CD4-positive, alpha-beta memory T cell (primary cell): ENCODE data around the gene PCSK4. TPM values are rescaled to one million over a fixed set of nuclear protein-coding genes. Genes with fewer than 3 reads are reported as not detected.

ENCODE experiments used
- CTCF ChIA-PET: fragments of 350-600 bp; sonication (Branson Sonifier 250); formaldehyde crosslinking; loops from one replicate; lab custom pipeline; 2021; ENCODE audit warnings: inconsistent platforms; ENCODE audit not compliant: partially characterized antibody; lab: Charles Lee
- POLR2A ChIA-PET: fragments of 350-600 bp; sonication (Branson Sonifier 250); formaldehyde crosslinking; loops from one replicate; lab custom pipeline; 2021; ENCODE audit not compliant: partially characterized antibody; lab: Charles Lee
- DNase-seq, 5 donors: peaks; one replicate each; pipeline versions ENCODE4 v3.0.0 to v3.0.0-alpha.2; 2020 to 2022; ENCODE audit warnings: mixed read lengths in 1 of 5
- H3K27ac ChIP-seq: one replicate; pipeline ENCODE4 v1.7.0; 2013; ENCODE audit warnings: low read depth, low read length
- H3K27me3 ChIP-seq: 2 replicates; pipeline ENCODE4 v1.7.0; 2013; ENCODE audit warnings: mild to moderate bottlenecking, low read length, moderate library complexity; ENCODE audit not compliant: insufficient read depth
- H3K36me3 ChIP-seq: 2 replicates; pipeline ENCODE4 v1.7.0; 2013; ENCODE audit warnings: mild to moderate bottlenecking, low read length, moderate library complexity; ENCODE audit not compliant: insufficient read depth
- H3K4me1 ChIP-seq: 2 replicates; pipeline ENCODE4 v1.7.0; 2013; ENCODE audit warnings: mild to moderate bottlenecking, low read length, moderate library complexity; ENCODE audit not compliant: insufficient read depth
- H3K4me3 ChIP-seq, 2 donors: one replicate each; pipeline ENCODE4 v1.7.0; 2013; ENCODE audit warnings: low read length in 2 of 2, mild to moderate bottlenecking in 1 of 2
- H3K9me3 ChIP-seq, 2 donors: one replicate each; pipeline ENCODE4 v1.7.0; 2013; ENCODE audit warnings: low read length in 2 of 2, control low read depth in 1 of 2; ENCODE audit not compliant: control insufficient read depth in 1 of 2
- H3K27ac Mint-ChIP-seq, 7 donors: one replicate each; pipeline ENCODE4 v1.8.0; 2020 to 2021; ENCODE audit warnings: mixed read lengths in 7 of 7, mild to moderate bottlenecking in 6 of 7, inconsistent platforms in 3 of 7, moderate library complexity in 3 of 7
- H3K27me3 Mint-ChIP-seq, 2 donors: one replicate each; pipeline ENCODE4 v1.8.0; 2020 to 2021; ENCODE audit warnings: mixed read lengths in 2 of 2
- H3K36me3 Mint-ChIP-seq, 2 donors: one replicate each; pipeline ENCODE4 v1.8.0; 2020 to 2021; ENCODE audit warnings: mixed read lengths in 2 of 2, inconsistent platforms in 1 of 2, mild to moderate bottlenecking in 1 of 2
- H3K4me1 Mint-ChIP-seq, 4 donors: one replicate each; pipeline ENCODE4 v1.8.0; 2020 to 2021; ENCODE audit warnings: mixed read lengths in 4 of 4, mild to moderate bottlenecking in 1 of 4
- H3K4me3 Mint-ChIP-seq, 8 donors: one replicate each; pipeline ENCODE4 v1.8.0; 2020 to 2021; ENCODE audit warnings: mixed read lengths in 8 of 8, mild to moderate bottlenecking in 7 of 8, moderate library complexity in 6 of 8, inconsistent platforms in 3 of 8
- H3K9me3 Mint-ChIP-seq, 8 donors: one replicate each; pipeline ENCODE4 v1.8.0; 2020 to 2021; ENCODE audit warnings: mixed read lengths in 8 of 8, mild to moderate bottlenecking in 5 of 8, inconsistent platforms in 3 of 8, moderate library complexity in 1 of 8
- intact Hi-C: fragments of 100-400 bp; cut with micrococcal nuclease; formaldehyde crosslinking; loops from one replicate; pipeline ENCODE4 v1.15.1; 2023
- polyA plus RNA-seq, 2 donors: library from polyadenylated mRNA; unstranded; fragments of 300-500 nt; fragmentation: Illumina TruSeq; gene quantifications; one replicate each; pipeline ENCODE4 v1.2.3, GENCODE V29; 2021
- total RNA-seq, 2 experiments: library from RNA; stranded (reverse); gene quantifications; one replicate each; pipeline ENCODE4 v1.2.3, GENCODE V29; 2021

Gene PCSK4
- total and polyA plus RNA-seq, 4 experiments from 2014 or later: 3.1 to 3.7 TPM; not detected in 2

DNA sequence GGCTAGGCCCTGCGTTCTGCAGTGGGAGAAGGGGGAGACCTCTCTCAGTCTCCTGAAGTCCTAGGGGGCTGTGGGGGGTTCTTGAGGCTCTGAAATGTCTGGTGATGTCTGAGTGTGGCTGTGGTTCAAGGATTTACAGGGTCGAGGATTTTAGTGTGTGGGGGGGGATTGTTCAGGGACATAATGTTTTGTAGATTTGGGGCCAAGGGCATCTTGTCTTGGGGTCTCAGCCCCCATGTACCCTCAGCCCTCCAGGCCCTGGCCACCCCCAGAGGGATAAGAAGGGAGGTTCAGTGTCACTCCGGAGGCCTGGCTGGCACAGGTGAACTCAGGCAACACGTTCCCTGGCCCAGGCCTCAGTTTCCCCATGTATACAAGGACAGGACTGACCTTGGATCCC, 42.6 kb downstream of the PCSK4 start:
- peaks cover 24 to 32% of the 10 kb centered on the region in 2 donors for H3K27me3 Mint-ChIP-seq
- no peak overlapping the region for H3K4me3 ChIP-seq
- H3K36me3 Mint-ChIP-seq: peaks cover 0 to 4% of the 10 kb centered on the region in 2 donors
- DNase-seq: no peak
- no peaks in the 10 kb centered on the region for H3K9me3 ChIP-seq
- intact Hi-C loops: no loop called here
- peak overlapping the region in 3 of 8 donors; percentile 2 to 25 (median 21) for H3K4me3 Mint-ChIP-seq
- POLR2A ChIA-PET: interaction anchor here (1.7 kb wide), 1 partner anchor 8 kb away, joined by 5 read pairs; no protein-coding TSS in a partner anchor
- peaks cover 8 to 38% (median 15%) of the 10 kb centered on the region in 4 donors for H3K4me1 Mint-ChIP-seq
- no peaks in the 10 kb centered on the region for H3K36me3 ChIP-seq
- CTCF ChIA-PET: no interaction called here
- peaks cover 0 to 3% (median 0%) of the 10 kb centered on the region in 8 donors for H3K9me3 Mint-ChIP-seq
- peak overlapping the region in 1 of 7 donors; percentile 68 for H3K27ac Mint-ChIP-seq
- H3K4me1 ChIP-seq: peaks cover 36% of the 10 kb centered on the region
- peaks cover 40% of the 10 kb centered on the region for H3K27me3 ChIP-seq
- H3K27ac ChIP-seq: no peak overlapping the region

DNA sequence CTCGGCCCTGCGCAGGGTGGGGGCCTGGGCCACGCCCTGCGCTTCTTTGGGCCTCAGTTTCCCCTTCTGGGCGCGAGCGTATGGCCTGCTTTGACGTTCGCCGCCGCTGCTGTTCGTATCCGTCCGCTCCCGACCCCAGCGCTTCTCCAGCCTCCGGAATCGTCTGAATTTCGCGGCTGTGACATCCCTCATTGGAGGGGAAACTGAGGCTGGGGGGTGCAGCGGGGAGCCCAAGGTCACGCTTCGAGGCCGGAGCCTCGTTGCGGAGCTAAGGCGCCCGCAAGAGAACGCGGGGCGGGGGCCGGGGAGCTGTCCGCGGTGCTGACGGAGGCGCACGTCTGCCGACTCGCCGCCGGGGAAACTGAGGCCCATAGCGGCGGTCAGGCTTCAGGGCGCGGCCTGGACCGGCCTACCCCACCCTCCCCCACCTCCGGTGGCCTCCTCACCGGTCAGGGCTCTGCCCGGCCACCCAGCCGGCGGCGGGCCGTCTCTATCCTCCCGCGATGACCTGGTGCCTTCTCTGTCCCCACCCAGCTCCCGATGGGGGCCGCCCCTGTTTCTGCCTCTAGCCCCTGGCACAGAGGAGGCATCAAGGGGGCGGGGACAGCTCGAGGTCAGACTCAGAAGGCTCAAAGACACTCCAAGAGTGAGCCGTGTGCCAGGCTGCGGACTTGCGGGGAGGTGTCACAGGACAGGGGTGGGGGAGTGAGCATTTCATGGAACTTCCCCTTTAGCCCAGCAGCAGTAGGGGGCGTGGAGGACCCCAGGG, 43.3 kb downstream of the PCSK4 start:
- H3K4me3 ChIP-seq: no peak overlapping the region
- H3K27me3 Mint-ChIP-seq: peaks cover 24 to 30% of the 10 kb centered on the region in 2 donors
- ChIA-PET POLR2A (interaction anchor here (0.6 to 1.7 kb wide), 2 partner anchors 9 to 203 kb away, joined by 3 to 5 read pairs; no protein-coding TSS in a partner anchor), CTCF (no interaction called here)
- peaks cover 36% of the 10 kb centered on the region for H3K4me1 ChIP-seq
- peak overlapping the region in 1 of 7 donors; percentile 68 for H3K27ac Mint-ChIP-seq
- intact Hi-C loops: no loop called here
- no peaks in the 10 kb centered on the region for H3K9me3 ChIP-seq
- peaks cover 40% of the 10 kb centered on the region for H3K27me3 ChIP-seq
- peak in 1 of 5 donors; percentile 36 for DNase-seq
- peak overlapping the region in 4 of 8 donors; percentile 23 to 58 (median 40) for H3K4me3 Mint-ChIP-seq
- H3K4me1 Mint-ChIP-seq: peaks cover 9 to 44% (median 15%) of the 10 kb centered on the region in 4 donors
- peaks cover 5% of the 10 kb centered on the region for H3K36me3 ChIP-seq
- H3K36me3 Mint-ChIP-seq: peaks cover 4 to 10% of the 10 kb centered on the region in 2 donors
- peaks cover 0 to 3% (median 0%) of the 10 kb centered on the region in 8 donors for H3K9me3 Mint-ChIP-seq
- H3K27ac ChIP-seq: no peak overlapping the region

DNA sequence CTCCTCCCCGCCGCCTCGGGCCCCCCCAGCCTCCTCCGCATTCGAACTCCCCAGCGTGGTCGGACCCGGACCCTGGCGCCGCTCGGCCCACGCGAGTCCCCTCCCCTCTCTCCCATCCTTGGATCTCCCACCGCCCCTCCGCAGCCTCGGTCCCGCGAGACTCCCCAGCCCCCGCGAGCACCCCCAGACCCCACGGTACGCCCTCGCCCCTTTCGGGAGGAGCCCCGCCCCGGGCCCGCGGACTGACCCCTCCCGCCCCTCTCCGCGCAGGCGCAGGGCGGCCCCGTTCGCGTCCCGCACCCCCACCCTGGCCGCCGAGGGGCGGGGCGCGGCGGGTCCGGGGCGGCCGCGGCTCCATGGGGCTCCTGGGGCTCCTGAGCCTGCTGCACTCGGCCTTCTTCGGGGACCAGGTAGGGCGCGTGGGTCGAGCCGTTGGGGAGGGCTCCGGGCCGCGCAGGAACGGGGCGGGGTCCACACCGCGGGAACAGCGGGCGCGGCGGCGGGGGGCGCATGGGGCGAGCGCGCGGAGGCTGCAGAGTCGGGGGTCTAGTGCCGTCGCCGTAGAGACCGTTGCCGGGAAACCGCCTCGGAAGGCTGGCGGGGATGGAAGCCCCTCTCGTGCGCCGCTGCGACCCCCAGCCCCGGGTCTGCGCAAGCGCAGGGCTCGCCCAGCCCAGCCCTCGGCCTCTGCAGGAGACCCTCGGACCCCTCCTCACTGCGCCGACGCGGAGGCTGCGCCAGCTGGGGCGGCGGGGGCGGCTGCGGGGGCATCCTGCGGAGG, 44.0 kb downstream of the PCSK4 start:
- Histone ChIP-seq H3K4me3 (no peak overlapping the region), H3K36me3 (peaks cover 12% of the 10 kb centered on the region), H3K9me3 (no peaks in the 10 kb centered on the region), H3K4me1 (peaks cover 36% of the 10 kb centered on the region), H3K27ac (no peak overlapping the region), H3K27me3 (peaks cover 35% of the 10 kb centered on the region)
- no peak for DNase-seq
- CTCF ChIA-PET: interaction anchor here (1.0 to 1.9 kb wide), 5 partner anchors 9 to 62 kb away, joined by 3 to 9 read pairs (median 4); no protein-coding TSS in a partner anchor
- peaks cover 9 to 45% (median 17%) of the 10 kb centered on the region in 4 donors for H3K4me1 Mint-ChIP-seq
- H3K27me3 Mint-ChIP-seq: peaks cover 24 to 28% of the 10 kb centered on the region in 2 donors
- POLR2A ChIA-PET: interaction anchor here (0.9 to 3.8 kb wide), 5 partner anchors 9 to 26 kb away, joined by 4 to 20 read pairs (median 5); no protein-coding TSS in a partner anchor
- H3K27ac Mint-ChIP-seq: no peak overlapping the region
- intact Hi-C loops: loop anchor here (1.0 to 2.0 kb wide), 3 partner anchors 25 to 67 kb away; partner anchors contain the start of genes ADAMTSL5 and PCSK4
- peaks cover 12 to 16% of the 10 kb centered on the region in 2 donors for H3K36me3 Mint-ChIP-seq
- H3K9me3 Mint-ChIP-seq: peaks cover 0 to 4% (median 0%) of the 10 kb centered on the region in 8 donors
- no peak overlapping the region for H3K4me3 Mint-ChIP-seq

DNA sequence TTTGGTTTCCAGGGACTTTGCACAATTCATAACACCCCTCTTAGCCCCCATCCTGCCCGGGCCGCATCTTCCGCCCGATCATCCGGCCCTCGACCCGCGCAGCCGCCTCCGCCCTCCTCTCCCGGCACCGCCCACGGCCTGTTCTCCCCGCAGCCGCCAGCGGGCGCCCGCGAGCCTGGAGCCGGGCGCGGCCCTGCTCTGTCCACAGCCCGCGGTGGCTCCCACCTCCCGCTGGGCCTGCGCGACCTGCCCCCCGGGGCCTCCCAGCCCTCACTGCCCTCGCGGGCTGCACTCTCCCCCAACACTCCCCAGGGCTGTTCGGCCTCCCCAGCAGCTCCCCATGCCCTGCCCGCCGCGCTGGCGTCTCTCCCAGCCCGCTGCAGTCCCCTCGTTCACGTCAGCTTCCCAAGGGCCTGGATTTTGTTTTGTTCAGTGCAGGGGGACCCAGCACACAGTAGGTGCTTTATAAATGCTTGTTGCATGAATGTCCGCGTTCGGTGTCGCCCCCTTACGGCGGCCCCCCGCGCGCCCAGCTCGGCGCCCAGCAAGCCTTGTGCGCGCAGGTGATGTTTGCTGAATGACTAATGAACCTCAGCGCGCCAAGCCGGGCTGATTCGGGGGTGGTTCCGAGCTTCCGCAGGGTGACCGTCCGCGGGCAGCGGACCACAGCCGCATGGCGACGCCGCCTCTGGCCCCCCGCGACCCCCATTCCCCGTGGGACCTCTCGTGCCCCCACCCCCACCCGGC, 44.8 kb downstream of the PCSK4 start:
- H3K9me3 ChIP-seq: no peaks in the 10 kb centered on the region
- peak; percentile 68 to 82 (median 74) for DNase-seq
- peaks cover 4 to 47% (median 16%) of the 10 kb centered on the region in 4 donors for H3K4me1 Mint-ChIP-seq
- H3K4me3 Mint-ChIP-seq: peak overlapping the region; percentile 53 to 82 (median 70)
- H3K9me3 Mint-ChIP-seq: peaks cover 0 to 4% (median 0%) of the 10 kb centered on the region in 8 donors
- peaks cover 20% of the 10 kb centered on the region for H3K36me3 ChIP-seq
- peak overlapping the region; percentile 22 for H3K27ac ChIP-seq
- intact Hi-C loops: loop anchor here (1.0 to 2.0 kb wide), 3 partner anchors 25 to 68 kb away; partner anchors contain the start of genes ADAMTSL5 and PCSK4
- peaks cover 17 to 20% of the 10 kb centered on the region in 2 donors for H3K27me3 Mint-ChIP-seq
- peaks cover 20 to 24% of the 10 kb centered on the region in 2 donors for H3K36me3 Mint-ChIP-seq
- H3K4me3 ChIP-seq: peak overlapping the region in 1 of 2 donors; percentile 57
- peak overlapping the region in 4 of 7 donors; percentile 25 to 99 (median 54) for H3K27ac Mint-ChIP-seq
- POLR2A ChIA-PET: interaction anchor here (0.9 to 3.8 kb wide), 8 partner anchors 10 to 176 kb away, joined by 3 to 20 read pairs (median 5); partner anchors contain the start of genes CIRBP and REEP6
- H3K27me3 ChIP-seq: peaks cover 27% of the 10 kb centered on the region
- CTCF ChIA-PET: interaction anchor here (1.0 to 1.9 kb wide), 8 partner anchors 9 to 63 kb away, joined by 3 to 9 read pairs (median 4); no protein-coding TSS in a partner anchor
- H3K4me1 ChIP-seq: peaks cover 40% of the 10 kb centered on the region

DNA sequence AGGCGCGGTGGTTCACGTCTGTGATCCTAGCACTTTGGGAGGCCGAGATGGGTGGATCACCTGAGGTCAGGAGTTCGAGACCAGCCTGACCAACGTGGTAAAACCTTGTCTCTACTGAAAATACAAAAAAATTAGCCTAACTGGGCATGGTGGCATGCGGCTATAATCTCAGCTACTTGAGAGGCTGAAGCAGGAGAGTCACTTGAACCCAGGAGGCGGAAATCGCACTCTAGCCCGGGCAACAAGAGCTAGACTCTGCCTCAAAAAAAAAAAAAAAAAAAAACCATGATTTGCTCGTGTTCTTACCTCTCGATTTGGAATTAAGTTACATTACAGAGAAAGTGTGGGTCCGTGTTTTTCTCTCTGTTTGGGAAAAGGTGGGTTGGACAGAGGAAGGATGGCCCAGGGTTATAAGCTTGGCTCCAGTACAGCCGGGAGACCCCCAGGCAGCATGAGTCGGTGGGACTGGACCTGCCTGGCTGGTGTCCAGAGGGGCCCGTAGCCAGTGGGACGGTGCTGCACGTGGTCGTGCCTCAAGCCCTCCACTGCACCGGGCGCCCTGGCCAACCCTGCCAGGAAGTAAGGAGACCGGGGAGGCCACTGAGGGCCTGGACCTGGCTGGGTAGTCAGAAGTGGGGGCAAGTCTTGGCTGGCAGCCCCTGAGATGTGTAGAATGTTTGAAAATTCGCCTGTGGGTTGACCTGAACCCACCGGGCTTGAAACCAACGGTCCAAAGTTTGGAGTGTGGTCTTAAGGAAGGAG, 48.3 kb downstream of the PCSK4 start:
- intact Hi-C loops: no loop called here
- peaks cover under 1% of the 10 kb centered on the region for H3K27me3 ChIP-seq
- Mint-ChIP-seq H3K9me3 (peaks cover 0 to 6% (median 0%) of the 10 kb centered on the region in 8 donors), H3K4me1 (peaks cover 1 to 53% (median 23%) of the 10 kb centered on the region in 4 donors), H3K36me3 (peaks cover 28 to 43% of the 10 kb centered on the region in 2 donors), H3K27me3 (no peaks in the 10 kb centered on the region), H3K27ac (peak overlapping the region in 3 of 7 donors; percentile 37 to 99 (median 86)), H3K4me3 (peak overlapping the region in 3 of 8 donors; percentile 25 to 55 (median 35))
- CTCF ChIA-PET: interaction anchor here (0.7 kb wide), 1 partner anchor 46 kb away, joined by 3 read pairs; no protein-coding TSS in a partner anchor
- POLR2A ChIA-PET: interaction anchor here (1.2 to 1.3 kb wide), 2 partner anchors 27 to 173 kb away, joined by 4 to 5 read pairs; partner anchors contain the start of gene CIRBP
- H3K4me3 ChIP-seq: no peak overlapping the region
- no peaks in the 10 kb centered on the region for H3K9me3 ChIP-seq
- peaks cover 51% of the 10 kb centered on the region for H3K4me1 ChIP-seq
- no peak overlapping the region for H3K27ac ChIP-seq
- no peak for DNase-seq
- H3K36me3 ChIP-seq: peaks cover 31% of the 10 kb centered on the region
